ENCODE results near the gene NPHP4.

DNA sequence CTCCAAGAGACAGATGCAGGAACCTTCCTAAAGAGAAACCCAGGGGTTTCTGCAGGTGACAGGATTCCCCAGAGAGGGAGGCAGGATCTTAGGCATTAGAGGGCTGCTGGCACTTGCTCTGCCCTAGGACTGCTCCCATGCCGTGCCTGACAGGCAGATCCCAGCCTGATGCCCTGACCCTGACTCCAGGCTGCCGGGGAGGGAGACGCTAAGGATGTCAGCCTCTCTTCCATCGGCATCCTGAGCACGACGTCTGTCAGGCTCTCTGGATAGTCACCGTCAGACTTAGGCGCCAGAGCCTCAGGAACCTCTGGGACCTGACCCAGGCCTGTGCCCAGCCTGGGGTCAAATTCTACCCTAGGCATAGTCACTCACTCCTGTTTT lies 157.1 kb downstream of the NPHP4 start:
- TF ChIP-seq, protein P1, sequence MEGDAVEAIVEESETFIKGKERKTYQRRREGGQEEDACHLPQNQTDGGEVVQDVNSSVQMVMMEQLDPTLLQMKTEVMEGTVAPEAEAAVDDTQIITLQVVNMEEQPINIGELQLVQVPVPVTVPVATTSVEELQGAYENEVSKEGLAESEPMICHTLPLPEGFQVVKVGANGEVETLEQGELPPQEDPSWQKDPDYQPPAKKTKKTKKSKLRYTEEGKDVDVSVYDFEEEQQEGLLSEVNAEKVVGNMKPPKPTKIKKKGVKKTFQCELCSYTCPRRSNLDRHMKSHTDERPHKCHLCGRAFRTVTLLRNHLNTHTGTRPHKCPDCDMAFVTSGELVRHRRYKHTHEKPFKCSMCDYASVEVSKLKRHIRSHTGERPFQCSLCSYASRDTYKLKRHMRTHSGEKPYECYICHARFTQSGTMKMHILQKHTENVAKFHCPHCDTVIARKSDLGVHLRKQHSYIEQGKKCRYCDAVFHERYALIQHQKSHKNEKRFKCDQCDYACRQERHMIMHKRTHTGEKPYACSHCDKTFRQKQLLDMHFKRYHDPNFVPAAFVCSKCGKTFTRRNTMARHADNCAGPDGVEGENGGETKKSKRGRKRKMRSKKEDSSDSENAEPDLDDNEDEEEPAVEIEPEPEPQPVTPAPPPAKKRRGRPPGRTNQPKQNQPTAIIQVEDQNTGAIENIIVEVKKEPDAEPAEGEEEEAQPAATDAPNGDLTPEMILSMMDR (IDR thresholded peaks at IDR 0.05; ENCODE audit: low read length) = no peak
- TF ChIP-seq EZH2 (IDR thresholded peaks at IDR 0.05; ENCODE audit: borderline replicate concordance, low read length) = no peak

Data from OCI-LY1 (cell line).